ENCODE results near the gene SAC3D1. TPM values are rescaled to one million over a fixed set of nuclear protein-coding genes. Genes with fewer than 3 reads are reported as not detected.
A peak's percentile ranks its signal among the peaks of the same experiment; 100 is the strongest.

Gene SAC3D1
- total and polyA plus RNA-seq, 7 donors: 8.4 to 19.2 (median 10.8) TPM

GRCh38 chr11:65013888-65014725 lies 26.9 kb upstream of the SAC3D1 start, which contains the start of gene ARL2:
Gene ARL2, plus strand, starts transcription at chr11:65014160. Its CDS starts 48 bp downstream, at chr11:65014208.
- WGBS, 3 donors: 0 to 1% (median 0%) methylated on average over 64 to 96 of the region's 96 CpGs
- H3K27me3 ChIP-seq (ENCODE audit: insufficient read depth in 3 of 3, low read length in 2 of 3): no peaks in the 10 kb centered on the region
- DNase-seq (peak; percentile 92 to 96), ATAC-seq (peak; percentile 90 to 96 (median 92))
- peak within 1 kb of the TSS; percentile 97 for H3K27ac ChIP-seq
- TF ChIP-seq CTCF (IDR thresholded peaks at IDR 0.05): peak; percentile 86
- H3K9me3 ChIP-seq: no peaks in the 10 kb centered on the region
- intact Hi-C loops (cut with DNase I): loop anchor here (1.0 to 10.0 kb wide), 4 partner anchors 87 to 169 kb away; partner anchors contain the start of genes CDC42BPG (in 1 of the 2) and TM7SF2 (in 1 of the 2)
- H3K36me3 ChIP-seq (ENCODE audit: insufficient read depth in 1 of 2, low read depth in 1 of 2): peaks cover 0 to 14% of the 10 kb centered on the region in 2 donors
- H3K4me1 ChIP-seq: peaks cover 5% of the 10 kb centered on the region
- H3K4me3 ChIP-seq: peak within 1 kb of the TSS; percentile 81

GRCh38 chr11:65014726-65015227 lies 26.2 kb upstream of the SAC3D1 start:
- Histone ChIP-seq H3K36me3 (ENCODE audit: insufficient read depth in 1 of 2, low read depth in 1 of 2) (peaks cover 0 to 17% of the 10 kb centered on the region in 2 donors), H3K4me1 (peaks cover 5% of the 10 kb centered on the region), H3K9me3 (no peaks in the 10 kb centered on the region), H3K27me3 (ENCODE audit: insufficient read depth in 3 of 3, low read length in 2 of 3) (no peaks in the 10 kb centered on the region), H3K27ac (peak overlapping the region; percentile 97), H3K4me3 (peak overlapping the region; percentile 81)
- TF ChIP-seq CTCF (IDR thresholded peaks at IDR 0.05): no peak
- 28 to 31% (median 30%) methylated on average over 23 of the region's 23 CpGs for WGBS, 3 donors
- no peak for DNase-seq
- intact Hi-C loops (cut with DNase I): loop anchor here (5.0 to 10.0 kb wide), 3 partner anchors 87 to 170 kb away; partner anchors contain the start of genes CDC42BPG (in 1 of the 2) and TM7SF2 (in 1 of the 2)
- ATAC-seq: peak in 3 of 4 donors; percentile 17 to 46 (median 28)

DNA sequence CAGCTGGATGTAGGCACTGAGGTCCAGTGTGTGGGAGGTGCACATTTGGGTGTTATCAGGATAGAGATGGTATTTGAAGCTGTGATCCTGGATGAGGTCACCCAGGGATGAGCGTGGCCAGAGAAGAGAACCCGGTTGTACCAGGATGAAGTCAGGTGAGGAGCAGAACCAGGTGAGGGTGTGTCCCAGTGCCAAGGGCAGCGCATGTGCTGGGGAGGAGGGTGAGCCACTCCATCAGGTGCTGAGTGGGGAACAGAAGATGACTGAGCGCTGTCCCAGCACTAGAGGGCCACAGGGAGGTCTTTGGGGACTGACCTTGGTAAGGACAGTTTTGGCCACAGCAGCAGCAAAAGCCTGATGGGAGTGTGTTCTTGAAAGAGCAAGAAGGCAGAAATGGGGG lies 24.3 kb upstream of the SAC3D1 start:
- peaks cover 0 to 37% of the 10 kb centered on the region in 2 donors for H3K36me3 ChIP-seq (ENCODE audit: insufficient read depth in 1 of 2, low read depth in 1 of 2)
- intact Hi-C loops (cut with DNase I): loop anchor here in 1 of 2 donors (10.0 kb wide), 1 partner anchor 172 kb away; the partner anchor contains the start of gene CDC42BPG
- no peaks in the 10 kb centered on the region for H3K9me3 ChIP-seq
- H3K4me3 ChIP-seq: no peak overlapping the region
- DNase-seq: no peak
- no peak overlapping the region for H3K27ac ChIP-seq
- no peak for TF ChIP-seq CTCF (IDR thresholded peaks at IDR 0.05)
- 93 to 96% (median 94%) methylated on average over 4 of the region's 4 CpGs for WGBS, 3 donors
- no peaks in the 10 kb centered on the region for H3K27me3 ChIP-seq (ENCODE audit: insufficient read depth in 3 of 3, low read length in 2 of 3)
- ATAC-seq: no peak
- H3K4me1 ChIP-seq: peaks cover 5% of the 10 kb centered on the region

GRCh38 chr11:65017937-65018336 lies 23.1 kb upstream of the SAC3D1 start:
- intact Hi-C loops (cut with DNase I): loop anchor here in 1 of 2 donors (10.0 kb wide), 1 partner anchor 173 kb away; the partner anchor contains the start of gene CDC42BPG
- Histone ChIP-seq H3K36me3 (ENCODE audit: insufficient read depth in 1 of 2, low read depth in 1 of 2) (peaks cover 3 to 44% of the 10 kb centered on the region in 2 donors), H3K27ac (no peak overlapping the region)

More at GRCh38 chr11:65017937-65018336, 23.1 kb upstream of the SAC3D1 start:
- H3K27me3 ChIP-seq (ENCODE audit: insufficient read depth in 3 of 3, low read length in 2 of 3): no peaks in the 10 kb centered on the region
- ATAC-seq: no peak
- WGBS, 3 donors: 98 to 99% (median 99%) methylated on average over 6 of the region's 6 CpGs
- H3K9me3 ChIP-seq: no peaks in the 10 kb centered on the region
- no peak overlapping the region for H3K4me3 ChIP-seq
- DNase-seq: no peak
- TF ChIP-seq CTCF (IDR thresholded peaks at IDR 0.05): no peak
- H3K4me1 ChIP-seq: peaks cover 4% of the 10 kb centered on the region
